IPS-18a (cell line): ENCODE measurements around the gene CLIC4.
"Not testable (repeated sequence)": the region's sequence is repeated elsewhere in the genome, so short reads cannot be mapped to it uniquely, and the experiment has no call there.

ENCODE experiments used
- H3K27ac ChIP-seq: one replicate; pipeline ENCODE4 v1.5.1; 2013; ENCODE audit warnings: low read length
- H3K27me3 ChIP-seq: one replicate; pipeline ENCODE4 v1.6.1; 2013; ENCODE audit warnings: mild to moderate bottlenecking, low read length; ENCODE audit not compliant: control insufficient read depth, insufficient read depth
- H3K36me3 ChIP-seq: one replicate; pipeline ENCODE4 v1.6.1; 2013; ENCODE audit warnings: low read depth, low read length; ENCODE audit not compliant: control insufficient read depth
- H3K4me1 ChIP-seq: one replicate; pipeline ENCODE4 v1.6.1; 2013; ENCODE audit warnings: low read depth, low read length; ENCODE audit not compliant: control insufficient read depth
- H3K4me3 ChIP-seq: one replicate; pipeline ENCODE4 v1.5.1; 2013; ENCODE audit warnings: low read length
- H3K9ac ChIP-seq: one replicate; pipeline ENCODE4 v1.6.1; 2013; ENCODE audit warnings: mild to moderate bottlenecking, low read length, moderate library complexity
- H3K9me3 ChIP-seq: one replicate; pipeline ENCODE4 v1.6.1; 2013; ENCODE audit warnings: low read depth, low read length; ENCODE audit not compliant: control insufficient read depth

Gene CLIC4

GRCh38 chr1:24744911-24745710 is at the start of gene CLIC4:
Gene CLIC4 (plus strand): TSS chr1:24745447. CDS start chr1:24745554, 107 bp downstream.
- Histone ChIP-seq H3K9me3 (no peaks in the 10 kb centered on the region), H3K4me1 (peaks cover 18% of the 10 kb centered on the region)

GRCh38 chr1:24696041-24696755 is 49.0 kb upstream of the CLIC4 start:
- H3K36me3 ChIP-seq: no peaks in the 10 kb centered on the region
- H3K27me3 ChIP-seq: no peaks in the 10 kb centered on the region
- peaks cover 3% of the 10 kb centered on the region for H3K4me1 ChIP-seq
- H3K9ac ChIP-seq: no peak overlapping the region
- no peak overlapping the region for H3K27ac ChIP-seq
- no peaks in the 10 kb centered on the region for H3K9me3 ChIP-seq
- H3K4me3 ChIP-seq: no peak overlapping the region

More at GRCh38 chr1:24744911-24745710, at the start of gene CLIC4:
- Histone ChIP-seq H3K4me3 (peak within 1 kb of the TSS; percentile 96), H3K27me3 (no peaks in the 10 kb centered on the region), H3K27ac (peak within 1 kb of the TSS; percentile 83), H3K9ac (peak within 1 kb of the TSS; percentile 97), H3K36me3 (no peaks in the 10 kb centered on the region)

- H3K4me1 ChIP-seq: peaks cover 3% of the 10 kb centered on the region
- H3K36me3 ChIP-seq: no peaks in the 10 kb centered on the region
- H3K27ac ChIP-seq: no peak overlapping the region
- H3K27me3 ChIP-seq: no peaks in the 10 kb centered on the region
- no peaks in the 10 kb centered on the region for H3K9me3 ChIP-seq
- H3K9ac ChIP-seq: no peak overlapping the region
- H3K4me3 ChIP-seq: no peak overlapping the region
Observed at GRCh38 chr1:24696756-24697330, 48.4 kb upstream of the CLIC4 start.

- not testable (repeated sequence) for H3K4me1 ChIP-seq, H3K27me3 ChIP-seq, H3K36me3 ChIP-seq, H3K9me3 ChIP-seq, H3K4me3 ChIP-seq, H3K9ac ChIP-seq, H3K27ac ChIP-seq
Observed at GRCh38 chr1:24697453-24698001, 47.7 kb upstream of the CLIC4 start.

- not testable (repeated sequence) for H3K27ac ChIP-seq, H3K27me3 ChIP-seq, H3K4me3 ChIP-seq, H3K4me1 ChIP-seq, H3K9ac ChIP-seq, H3K9me3 ChIP-seq, H3K36me3 ChIP-seq
Observed at GRCh38 chr1:24698326-24698725, 46.9 kb upstream of the CLIC4 start.

- Histone ChIP-seq H3K27ac (no peak overlapping the region), H3K9me3 (no peaks in the 10 kb centered on the region), H3K4me3 (no peak overlapping the region), H3K4me1 (peaks cover 3% of the 10 kb centered on the region), H3K9ac (no peak overlapping the region), H3K36me3 (no peaks in the 10 kb centered on the region), H3K27me3 (no peaks in the 10 kb centered on the region)
Observed at GRCh38 chr1:24699628-24700027, 45.6 kb upstream of the CLIC4 start.

- Histone ChIP-seq H3K9ac (no peak overlapping the region), H3K27ac (no peak overlapping the region), H3K9me3 (no peaks in the 10 kb centered on the region), H3K27me3 (no peaks in the 10 kb centered on the region), H3K4me1 (peaks cover 12% of the 10 kb centered on the region), H3K36me3 (no peaks in the 10 kb centered on the region), H3K4me3 (no peak overlapping the region)
Observed at GRCh38 chr1:24702511-24703293, 42.5 kb upstream of the CLIC4 start.

- H3K4me3 ChIP-seq: no peak overlapping the region
- no peak overlapping the region for H3K27ac ChIP-seq
- no peaks in the 10 kb centered on the region for H3K9me3 ChIP-seq
- H3K9ac ChIP-seq: no peak overlapping the region
- no peaks in the 10 kb centered on the region for H3K36me3 ChIP-seq
- H3K4me1 ChIP-seq: peaks cover 12% of the 10 kb centered on the region
- no peaks in the 10 kb centered on the region for H3K27me3 ChIP-seq
Observed at GRCh38 chr1:24704411-24705259, 40.6 kb upstream of the CLIC4 start.

GRCh38 chr1:24705260-24706073 is 39.8 kb upstream of the CLIC4 start:
- no peak overlapping the region for H3K9ac ChIP-seq
- peaks cover 9% of the 10 kb centered on the region for H3K4me1 ChIP-seq
- no peak overlapping the region for H3K4me3 ChIP-seq

GRCh38 chr1:24706074-24706389 is 39.2 kb upstream of the CLIC4 start:
- H3K36me3 ChIP-seq, H3K4me3 ChIP-seq, H3K27ac ChIP-seq, H3K4me1 ChIP-seq, H3K9ac ChIP-seq, H3K9me3 ChIP-seq, H3K27me3 ChIP-seq: not testable (repeated sequence)

More at GRCh38 chr1:24705260-24706073, 39.8 kb upstream of the CLIC4 start:
- H3K9me3 ChIP-seq: no peaks in the 10 kb centered on the region
- H3K27ac ChIP-seq: no peak overlapping the region
- no peaks in the 10 kb centered on the region for H3K36me3 ChIP-seq
- H3K27me3 ChIP-seq: no peaks in the 10 kb centered on the region
